Measurements from ENCODE around the gene MAPK8. TPM values are rescaled to one million over a fixed set of nuclear protein-coding genes. Genes with fewer than 3 reads are reported as not detected.

The MAPK8 gene
- total and polyA plus RNA-seq, 9 of the 15 experiments (the other 6 are each of a cell fraction or from before 2014, with no cell fraction given) = 6.4 to 159 (median 71.0) TPM

- TF ChIP-seq ZNF217 (CRISPR knock-in tag; IDR thresholded peaks at IDR 0.05) (no peak), ZNF77 (CRISPR knock-in tag; IDR thresholded peaks at IDR 0.05) (no peak), CXXC5 (CRISPR knock-in tag; IDR thresholded peaks at IDR 0.05) (no peak), NFIX (CRISPR knock-in tag; IDR thresholded peaks at IDR 0.05; ENCODE audit: low read depth) (no peak), ZZZ3 (IDR thresholded peaks at IDR 0.05) (no peak), PBX2 (CRISPR knock-in tag; IDR thresholded peaks at IDR 0.05; ENCODE audit: low read depth) (no peak), PBX2 (tag; conservative IDR thresholded peaks at IDR 0.05; ENCODE audit: low read depth) (peak; percentile 80)
These were observed 93.8 kb downstream of the MAPK8 start (continued) for GRCh38 chr10:48400129-48400849.

GRCh38 chr10:48400850-48401220 lies 94.4 kb downstream of the MAPK8 start:
- TF ChIP-seq CSDE1 (IDR thresholded peaks at IDR 0.05) (no peak), RFX7 (CRISPR knock-in tag; IDR thresholded peaks at IDR 0.05) (0 out of 2 replicates have a peak, but pooled peaks have one; percentile 27)
- FAIRE-seq (no peak), DNase-seq (ENCODE audit: extremely low read depth in 1 of 4, low spot score in 3 of 4) (no peak), ATAC-seq (no peak; the same call in 2 of the 3 replicates)
- H3K4me1 ChIP-seq (replicated peaks in 1 of 2; ENCODE audit: control insufficient read depth in 2 of 2, insufficient read depth in 2 of 2, low read length in 2 of 2) = peaks cover 8 to 26% of the 10 kb centered on the region in 2 experiments
- ChIA-PET POLR2A (interaction anchor here (0.6 kb wide), 1 partner anchor 1058 kb away, joined by 4 read pairs; no protein-coding TSS in a partner anchor), CTCF (ENCODE audit: low intra/inter-chr PET ratio) (no interaction called here)
- 88% methylated on average over 1 of the region's 1 CpG for WGBS (ENCODE audit: insufficient coverage, low coverage, missing lambda C conversion rate)
- peaks cover 14% of the 10 kb centered on the region; the same call in 2 of the 3 replicates for H3K36me3 ChIP-seq (ENCODE audit: control insufficient read depth, insufficient read depth, low read length)
- no peak overlapping the region for H3K4me2 ChIP-seq (ENCODE audit: insufficient read depth, low read length)
- no peak overlapping the region for H3K4me3 ChIP-seq
- H4K20me1 ChIP-seq (replicated peaks; ENCODE audit: control insufficient read depth, insufficient read depth, low read length) = no peaks in the 10 kb centered on the region; the same call in 1 of the 2 replicates
- no TSS peak for BruUV-seq (replicated peaks)
- in situ Hi-C loops (cut with MboI) (no loop called here), intact Hi-C loops (cut with micrococcal nuclease) (no loop called here)
- H3K79me2 ChIP-seq (ENCODE audit: control insufficient read depth, insufficient read depth, low read length) = peaks cover 21% of the 10 kb centered on the region
- H3K9me1 ChIP-seq (ENCODE audit: control insufficient read depth, insufficient read depth, low read length) = no peaks in the 10 kb centered on the region
- H3K9me3 ChIP-seq (replicated peaks; ENCODE audit: control insufficient read depth, insufficient read depth, low read depth, low read length) = no peaks in the 10 kb centered on the region
- no peak overlapping the region for H2AFZ ChIP-seq (ENCODE audit: low read depth, low read length)
- H3K9ac ChIP-seq (ENCODE audit: insufficient read depth in 1 of 2, low read depth in 2 of 2, low read length in 2 of 2) = no peak overlapping the region
- no peaks in the 10 kb centered on the region for H3K27me3 ChIP-seq (ENCODE audit: control insufficient read depth in 2 of 2, insufficient read depth in 2 of 2, low read length in 2 of 2)
- H3K27ac ChIP-seq (ENCODE audit: extremely low read depth, low read depth, low read length) = no peak overlapping the region

Data from K562 (cell line).